HepG2 (cell line): ENCODE measurements around the gene TBC1D2B. TPM values are rescaled to one million over a fixed set of nuclear protein-coding genes. Genes with fewer than 3 reads are reported as not detected.

Source experiments
- ATAC-seq: fragments of 200-7000 bp; cut with Tn5 transposase; 3 replicates; pipeline ENCODE4 v1.9.1; 2020; ENCODE audit warnings: mild to moderate bottlenecking, moderate library complexity
- BruUV-seq: library from RNA; stranded (reverse); fragments of 400-500 nt; replicated peaks from 2 replicates; lab custom pipeline; 2021; lab: Mats Ljungman, UMichigan
- CTCF ChIA-PET: fragments of 300-600 bp; formaldehyde crosslinking; extraction: SDS; loops from one replicate; lab custom pipeline; 2021; ENCODE audit warnings: low total read pairs, inconsistent platforms, low intra/inter-chr PET ratio; lab: Yijun Ruan, JAX
- POLR2A ChIA-PET: fragments of 350-600 bp; sonication (Branson Sonifier 250); formaldehyde crosslinking; loops from one replicate; lab custom pipeline; 2020; ENCODE audit warnings: antibody characterized with exemption, inconsistent platforms; lab: Yijun Ruan, JAX
- DNase-seq: peaks from one replicate; pipeline ENCODE4 v3.0.0-alpha.2; 2015; ENCODE audit warnings: low spot score
- FAIRE-seq: peaks from 3 replicates; lab custom pipeline; 2011; peaks lifted over from hg19 to GRCh38; lab: Jason Lieb, UNC
- H2AFZ ChIP-seq: one replicate; pipeline ENCODE4 v1.6.1; 2011; ENCODE audit warnings: low read length, inconsistent platforms
- H3K27ac ChIP-seq: fragments of 300-600 bp; 3 replicates; pipeline ENCODE4 v1.8.0; 2011; ENCODE audit warnings: mixed run types, mild to moderate bottlenecking, mixed read lengths, low read length, inconsistent platforms; ENCODE audit not compliant: insufficient read depth; ENCODE audit errors: extremely low read length
- H3K27me3 ChIP-seq, 2 experiments: fragments of 200-600 bp in 1 of 2; 2 replicates in 1 of 2; 3 replicates in 1 of 2; pipeline versions ENCODE4 v1.6.0 to v1.8.0; 2011; ENCODE audit warnings: low read length in 2 of 2, mild to moderate bottlenecking in 2 of 2, moderate library complexity in 2 of 2, inconsistent platforms in 1 of 2; ENCODE audit not compliant: insufficient read depth in 2 of 2, control insufficient read depth in 1 of 2
- H3K36me3 ChIP-seq, 2 experiments: fragments of 200-600 bp in 1 of 2; replicated peaks in 1 of 2; 2 replicates in 1 of 2; 3 replicates in 1 of 2; pipeline versions ENCODE4 v1.5.1 to v1.8.0; 2011; ENCODE audit warnings: low read length in 2 of 2, inconsistent platforms in 1 of 2; ENCODE audit not compliant: insufficient read depth in 2 of 2, control insufficient read depth in 1 of 2
- H3K4me1 ChIP-seq: 2 replicates; pipeline ENCODE4 v1.5.1; 2012; ENCODE audit warnings: low read length, inconsistent platforms; ENCODE audit not compliant: insufficient read depth
- H3K4me2 ChIP-seq: 2 replicates; pipeline ENCODE4 v1.6.0; 2011; ENCODE audit warnings: low read depth, low read length, inconsistent platforms
- H3K4me3 ChIP-seq, 3 experiments: fragments of 200-600 bp in 1 of 3; sonication (generic), shearing (Covaris generic) in 1 of 3; replicated peaks in 1 of 3; 2 replicates each; pipeline ENCODE4 v1.5.1; 2011 to 2016; ENCODE audit warnings: low read length in 3 of 3, inconsistent platforms in 2 of 3, low read depth in 2 of 3, mild to moderate bottlenecking in 2 of 3, control low read depth in 1 of 3, mixed read lengths in 1 of 3; ENCODE audit not compliant: insufficient read depth in 1 of 3
- H3K79me2 ChIP-seq: one replicate; pipeline ENCODE4 v1.6.1; 2011; ENCODE audit warnings: low read length, inconsistent platforms; ENCODE audit not compliant: insufficient read depth
- H3K9ac ChIP-seq: 2 replicates; pipeline ENCODE4 v1.6.0; 2011; ENCODE audit warnings: mild to moderate bottlenecking, low read depth, low read length, inconsistent platforms; ENCODE audit not compliant: insufficient read depth
- H3K9me3 ChIP-seq: 2 replicates; pipeline ENCODE4 v1.5.1; 2012; ENCODE audit warnings: mild to moderate bottlenecking, low read length
- H4K20me1 ChIP-seq: 2 replicates; pipeline ENCODE4 v1.6.0; 2011; ENCODE audit warnings: inconsistent platforms, mild to moderate bottlenecking, low read length, moderate library complexity; ENCODE audit not compliant: insufficient read depth
- ADNP ChIP-seq: sonication (generic); formaldehyde crosslinking; IDR thresholded peaks from 2 replicates; pipeline ENCODE4 v1.4.0; 2020; ENCODE audit warnings: missing genetic modification reagents
- MAFF ChIP-seq: IDR thresholded peaks from 2 replicates; pipeline ENCODE4 v1.6.1; 2011; ENCODE audit warnings: low read depth, low read length, improper control_type of control experiment
- MAFK ChIP-seq, 2 experiments: IDR thresholded peaks in 1 of 2; conservative IDR thresholded peaks in 1 of 2; 2 replicates each; pipeline ENCODE4 v1.6.1; 2011; ENCODE audit warnings: improper control_type of control experiment in 2 of 2, low read length in 2 of 2
- NR2F1 ChIP-seq, 2 experiments: fragments of 450-650 bp in 1 of 2; formaldehyde crosslinking in 1 of 2; IDR thresholded peaks; 2 replicates each; pipeline versions ENCODE4 v1.5.0 to v1.6.1; 2016 to 2020; ENCODE audit warnings: mild to moderate bottlenecking in 1 of 2, missing compliant biosample characterization in 1 of 2, missing genetic modification reagents in 1 of 2, moderate library complexity in 1 of 2
- ZNF205 ChIP-seq: IDR thresholded peaks from 2 replicates; pipeline ENCODE4 v1.6.1; 2018; ENCODE audit warnings: missing biosample characterization, missing genetic modification reagents
- ZNF3 ChIP-seq: IDR thresholded peaks from 2 replicates; pipeline ENCODE4 v1.7.0; 2017; ENCODE audit warnings: inconsistent platforms
- ZNF33B ChIP-seq: sonication (generic); formaldehyde crosslinking; IDR thresholded peaks from 2 replicates; pipeline ENCODE4 v1.5.1; 2020; ENCODE audit warnings: mild to moderate bottlenecking, missing genetic modification reagents
- ZNF703 ChIP-seq: sonication (generic); formaldehyde crosslinking; IDR thresholded peaks from 2 replicates; pipeline ENCODE4 v1.5.1; 2020; ENCODE audit warnings: missing genetic modification reagents, mild to moderate bottlenecking, moderate library complexity, borderline replicate concordance
- ZSCAN21 ChIP-seq: sonication (generic); formaldehyde crosslinking; IDR thresholded peaks from 2 replicates; pipeline ENCODE4 v1.8.0; 2022; ENCODE audit warnings: mild to moderate bottlenecking, missing genetic modification reagents, moderate library complexity, borderline replicate concordance
- WGBS: methylation state at CpG from one replicate; pipeline ENCODE4 v1.1.6; 2017; ENCODE audit warnings: low lambda C conversion rate; 5-methylcytosine and 5-hydroxymethylcytosine counted together
- in situ Hi-C: cut with HindIII; loops from 2 replicates; pipeline ENCODE4 v1.10.0; 2017; ENCODE audit warnings: low pct_unique_long_range_greater_than_20kb; ENCODE audit not compliant: extremely low pct_ligation_motif_present
- intact Hi-C: fragments of 100-400 bp; cut with micrococcal nuclease; formaldehyde crosslinking; loops from one replicate; pipeline ENCODE4 v1.10.0; 2022; ENCODE audit not compliant: unreplicated experiment
- polyA plus RNA-seq, 8 experiments: library from polyadenylated mRNA; depleted of rRNA in 3 of 8; stranded (reverse) in 7 of 8; unstranded in 1 of 8; fragments of >200 nt; fragmentation: Illumina TruSeq in 4 of 8; extraction: Trizol in 4 of 8; gene quantifications; 2 replicates each; pipeline versions ENCODE4 v1.2.1 to v1.2.3, GENCODE V29; 2011 to 2016; ENCODE audit warnings: low read depth in 4 of 8, missing spikeins in 1 of 8, mixed read lengths in 1 of 8; ENCODE audit not compliant: insufficient read depth in 1 of 8
- total RNA-seq, 5 experiments: library from RNA; depleted of rRNA; stranded (reverse); fragments of >200 nt; fragmentation: Illumina TruSeq; extraction: Trizol; gene quantifications; 2 replicates each; pipeline ENCODE4 v1.2.3, GENCODE V29; 2016; ENCODE audit warnings: low read depth in 1 of 5
- TF ChIP-seq, protein P1 (sequence below): sonication (generic); formaldehyde crosslinking; IDR thresholded peaks from 2 replicates; pipeline ENCODE4 v1.8.0; 2022; ENCODE audit warnings: missing genetic modification reagents, mild to moderate bottlenecking, borderline replicate concordance
- TF ChIP-seq, protein P2 (sequence below): sonication (generic); formaldehyde crosslinking; conservative IDR thresholded peaks from 2 replicates; pipeline ENCODE4 v1.8.1; 2023; ENCODE audit warnings: missing genetic modification reagents
- TF ChIP-seq, protein P3 (sequence below): sonication (generic); formaldehyde crosslinking; IDR thresholded peaks from 2 replicates; pipeline ENCODE4 v1.9.0; 2022; ENCODE audit warnings: low read depth, missing genetic modification reagents

TBC1D2B gene
- total and polyA plus RNA-seq, 2 of the 13 experiments (the other 11 are each of a cell fraction or from before 2014, with no cell fraction given): 10.1 to 14.4 TPM

DNA sequence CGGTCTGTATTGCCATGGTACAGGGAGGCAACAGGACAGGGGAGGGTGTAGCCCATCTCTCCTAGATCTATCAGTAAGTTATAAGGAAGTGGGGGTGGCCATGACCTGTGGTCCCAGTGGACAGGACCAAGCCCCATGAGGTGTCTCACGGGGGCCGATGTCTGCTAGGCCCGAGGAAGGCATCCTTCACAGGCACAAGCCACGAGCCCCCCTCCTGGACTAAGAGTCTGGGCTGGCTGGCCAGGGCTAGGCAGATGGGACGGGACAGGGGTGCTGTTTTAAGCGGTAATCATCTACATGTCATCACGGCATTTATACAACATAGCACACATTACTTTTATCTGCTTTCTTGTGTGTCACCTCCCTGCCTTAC, 2.6 kb upstream of the TBC1D2B start:
- no TSS peak for BruUV-seq
- TF ChIP-seq ZNF33B (CRISPR knock-in tag): no peak
- no peak for TF ChIP-seq ZNF703 (CRISPR knock-in tag)
- no peak for TF ChIP-seq ADNP (CRISPR knock-in tag)
- TF ChIP-seq, protein P1, sequence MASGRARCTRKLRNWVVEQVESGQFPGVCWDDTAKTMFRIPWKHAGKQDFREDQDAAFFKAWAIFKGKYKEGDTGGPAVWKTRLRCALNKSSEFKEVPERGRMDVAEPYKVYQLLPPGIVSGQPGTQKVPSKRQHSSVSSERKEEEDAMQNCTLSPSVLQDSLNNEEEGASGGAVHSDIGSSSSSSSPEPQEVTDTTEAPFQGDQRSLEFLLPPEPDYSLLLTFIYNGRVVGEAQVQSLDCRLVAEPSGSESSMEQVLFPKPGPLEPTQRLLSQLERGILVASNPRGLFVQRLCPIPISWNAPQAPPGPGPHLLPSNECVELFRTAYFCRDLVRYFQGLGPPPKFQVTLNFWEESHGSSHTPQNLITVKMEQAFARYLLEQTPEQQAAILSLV (CRISPR knock-in tag): no peak
- no peak for TF ChIP-seq ZNF3 (CRISPR knock-in tag)

DNA sequence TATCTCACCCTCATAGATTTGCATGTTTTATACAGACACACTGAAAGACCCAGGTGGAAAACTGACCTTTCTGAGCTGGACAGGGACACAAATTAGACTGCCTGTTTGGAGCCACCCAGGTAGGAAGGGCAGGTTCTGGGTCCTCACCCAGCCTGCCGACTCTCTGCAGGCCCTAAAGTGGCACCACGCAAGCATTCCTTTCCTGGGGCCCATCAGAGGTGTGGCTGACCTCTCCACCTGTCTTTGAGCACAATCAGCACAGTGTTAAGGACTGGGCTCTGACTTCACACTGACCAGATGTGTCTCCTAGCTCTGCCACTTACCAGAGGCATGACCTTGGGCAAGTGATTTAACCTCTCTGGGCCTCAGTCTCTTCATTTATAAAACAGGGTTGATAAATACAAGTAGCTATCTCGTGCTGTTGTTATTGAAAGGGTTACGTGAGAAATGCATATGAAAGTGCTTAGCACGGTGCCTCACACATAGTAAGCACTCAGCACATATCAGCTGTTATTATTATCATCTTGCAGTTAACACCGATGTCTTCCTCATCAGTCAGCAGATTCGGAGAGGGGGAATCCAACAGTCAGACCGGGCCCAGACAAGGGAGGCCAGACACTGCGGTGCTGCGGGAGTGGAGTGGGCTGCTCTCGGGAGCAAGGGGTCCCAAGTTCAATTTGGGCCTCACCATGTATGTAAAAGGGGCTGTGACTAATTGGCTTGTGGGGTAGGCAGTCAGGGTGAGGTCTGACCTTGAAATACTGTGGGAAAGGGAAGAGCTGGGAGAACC, 2.0 kb upstream of the TBC1D2B start:
- CTCF ChIA-PET: no interaction called here
- Histone ChIP-seq H3K4me1 (peaks cover 79% of the 10 kb centered on the region), H2AFZ (no peak overlapping the region), H3K27ac (no peak overlapping the region), H3K9ac (no peak overlapping the region), H3K4me3 (peak overlapping the region in 2 of 3 experiments; percentile 2 to 48; a peak in 3 of 6 replicates), H3K36me3 (no peaks in the 10 kb centered on the region), H4K20me1 (no peaks in the 10 kb centered on the region), H3K4me2 (peak overlapping the region; percentile 59), H3K27me3 (no peaks in the 10 kb centered on the region; a peak in 1 of 5 replicates), H3K79me2 (peaks cover 22% of the 10 kb centered on the region), H3K9me3 (no peaks in the 10 kb centered on the region)
- 11% methylated on average over 10 of the region's 11 CpGs for WGBS
- no peak for DNase-seq
- intact Hi-C loops (no loop called here), in situ Hi-C loops (no loop called here)
- FAIRE-seq: no peak
- BruUV-seq: no TSS peak
- peak; percentile 16; the same call in 2 of the 3 replicates for ATAC-seq
- POLR2A ChIA-PET: no interaction called here
- TF ChIP-seq, protein P2, sequence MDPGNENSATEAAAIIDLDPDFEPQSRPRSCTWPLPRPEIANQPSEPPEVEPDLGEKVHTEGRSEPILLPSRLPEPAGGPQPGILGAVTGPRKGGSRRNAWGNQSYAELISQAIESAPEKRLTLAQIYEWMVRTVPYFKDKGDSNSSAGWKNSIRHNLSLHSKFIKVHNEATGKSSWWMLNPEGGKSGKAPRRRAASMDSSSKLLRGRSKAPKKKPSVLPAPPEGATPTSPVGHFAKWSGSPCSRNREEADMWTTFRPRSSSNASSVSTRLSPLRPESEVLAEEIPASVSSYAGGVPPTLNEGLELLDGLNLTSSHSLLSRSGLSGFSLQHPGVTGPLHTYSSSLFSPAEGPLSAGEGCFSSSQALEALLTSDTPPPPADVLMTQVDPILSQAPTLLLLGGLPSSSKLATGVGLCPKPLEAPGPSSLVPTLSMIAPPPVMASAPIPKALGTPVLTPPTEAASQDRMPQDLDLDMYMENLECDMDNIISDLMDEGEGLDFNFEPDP: no peak
- TF ChIP-seq, protein P3, sequence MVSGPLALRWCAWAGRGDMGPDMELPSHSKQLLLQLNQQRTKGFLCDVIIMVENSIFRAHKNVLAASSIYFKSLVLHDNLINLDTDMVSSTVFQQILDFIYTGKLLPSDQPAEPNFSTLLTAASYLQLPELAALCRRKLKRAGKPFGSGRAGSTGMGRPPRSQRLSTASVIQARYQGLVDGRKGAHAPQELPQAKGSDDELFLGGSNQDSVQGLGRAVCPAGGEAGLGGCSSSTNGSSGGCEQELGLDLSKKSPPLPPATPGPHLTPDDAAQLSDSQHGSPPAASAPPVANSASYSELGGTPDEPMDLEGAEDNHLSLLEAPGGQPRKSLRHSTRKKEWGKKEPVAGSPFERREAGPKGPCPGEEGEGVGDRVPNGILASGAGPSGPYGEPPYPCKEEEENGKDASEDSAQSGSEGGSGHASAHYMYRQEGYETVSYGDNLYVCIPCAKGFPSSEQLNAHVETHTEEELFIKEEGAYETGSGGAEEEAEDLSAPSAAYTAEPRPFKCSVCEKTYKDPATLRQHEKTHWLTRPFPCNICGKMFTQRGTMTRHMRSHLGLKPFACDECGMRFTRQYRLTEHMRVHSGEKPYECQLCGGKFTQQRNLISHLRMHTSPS: 0 out of 2 replicates have a peak, but pooled peaks have one; percentile 16
- TF ChIP-seq MAFF (0 out of 2 replicates have a peak, but pooled peaks have one; percentile 25), NR2F1 (CRISPR knock-in tag; IDR thresholded peaks at IDR 0.05) (0 out of 4 replicates have a peak, but pooled peaks of 1 of the 2 experiments have one; percentile 45), ZNF205 (CRISPR knock-in tag) (peak; percentile 97), ZSCAN21 (peak; percentile 53; the same call in 1 of the 2 replicates), MAFK (conservative IDR thresholded peaks at IDR 0.05 in 1 of 2, IDR thresholded peaks at IDR 0.05 in 1 of 2; ENCODE audit: low read length in 2 of 2) (peak; percentile 16 to 39; a peak in 2 of 4 replicates)

More for the DNA sequence above, 2.6 kb upstream of the TBC1D2B start:
- peaks cover 77% of the 10 kb centered on the region for H3K4me1 ChIP-seq
- 67% methylated on average over 4 of the region's 8 CpGs for WGBS
- DNase-seq: no peak
- ChIA-PET POLR2A (no interaction called here), CTCF (no interaction called here)
- H3K9me3 ChIP-seq: no peaks in the 10 kb centered on the region
- H3K79me2 ChIP-seq: peaks cover 17% of the 10 kb centered on the region
- peak overlapping the region; percentile 59 for H3K4me2 ChIP-seq
- no peak for FAIRE-seq
- ATAC-seq: no peak
- H3K27ac ChIP-seq: no peak overlapping the region
- in situ Hi-C loops (no loop called here), intact Hi-C loops (no loop called here)
- no peaks in the 10 kb centered on the region for H4K20me1 ChIP-seq
- no peaks in the 10 kb centered on the region for H3K36me3 ChIP-seq
- peak overlapping the region in 2 of 3 experiments; percentile 2 to 48; a peak in 3 of 6 replicates for H3K4me3 ChIP-seq
- no peaks in the 10 kb centered on the region; a peak in 1 of 5 replicates for H3K27me3 ChIP-seq
- H2AFZ ChIP-seq: no peak overlapping the region
- H3K9ac ChIP-seq: no peak overlapping the region
